Suprapubic skin (tissue), 3 donors: ENCODE data around the gene LZTS3.

ENCODE experiments used
- POLR2AphosphoS5 ChIP-seq, 3 donors: sonication (generic); formaldehyde crosslinking; IDR thresholded peaks; one replicate each; pipeline ENCODE4 v1.6.1; 2017; ENCODE audit warnings: antibody characterized with exemption in 3 of 3
- TF ChIP-seq, protein P1 (sequence below), 2 donors: fragments of 200-600 bp in 1 of 2; fragments of 450-650 bp in 1 of 2; sonication (generic) in 1 of 2; IDR thresholded peaks; one replicate each; pipeline ENCODE4 v1.5.1; 2016 to 2019; ENCODE audit warnings: antibody characterized with exemption in 2 of 2, mild to moderate bottlenecking in 1 of 2, moderate library complexity in 1 of 2

DNA sequence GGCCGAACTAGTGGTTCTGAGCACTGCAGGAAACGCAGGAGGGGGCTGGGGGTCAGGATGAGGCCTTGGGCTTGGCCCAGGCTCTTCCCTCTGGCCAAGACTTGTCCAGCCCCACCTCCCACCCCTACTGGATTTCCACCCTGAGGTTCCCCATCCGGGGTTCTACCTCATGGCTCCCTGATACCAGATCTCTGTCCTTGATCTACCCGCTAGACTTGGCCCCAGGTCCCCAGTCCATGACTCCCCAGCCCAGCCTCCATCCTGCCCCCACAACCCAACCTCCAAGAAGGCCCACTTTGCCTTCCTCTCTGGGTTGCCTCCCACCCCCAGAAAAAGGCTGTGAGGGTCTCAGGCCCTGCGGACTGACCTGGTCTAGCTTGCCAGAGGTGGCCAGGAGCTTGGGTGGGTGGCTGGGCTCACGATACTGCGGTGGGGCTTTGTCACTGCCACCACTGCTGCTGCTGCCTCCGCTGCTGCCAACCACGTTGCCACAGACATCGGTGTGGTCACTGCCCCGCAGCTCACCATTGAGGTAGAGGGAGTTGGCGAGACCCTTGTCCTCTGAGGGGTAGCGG is 6.9 kb downstream of the LZTS3 start:
- TF ChIP-seq, protein P1, sequence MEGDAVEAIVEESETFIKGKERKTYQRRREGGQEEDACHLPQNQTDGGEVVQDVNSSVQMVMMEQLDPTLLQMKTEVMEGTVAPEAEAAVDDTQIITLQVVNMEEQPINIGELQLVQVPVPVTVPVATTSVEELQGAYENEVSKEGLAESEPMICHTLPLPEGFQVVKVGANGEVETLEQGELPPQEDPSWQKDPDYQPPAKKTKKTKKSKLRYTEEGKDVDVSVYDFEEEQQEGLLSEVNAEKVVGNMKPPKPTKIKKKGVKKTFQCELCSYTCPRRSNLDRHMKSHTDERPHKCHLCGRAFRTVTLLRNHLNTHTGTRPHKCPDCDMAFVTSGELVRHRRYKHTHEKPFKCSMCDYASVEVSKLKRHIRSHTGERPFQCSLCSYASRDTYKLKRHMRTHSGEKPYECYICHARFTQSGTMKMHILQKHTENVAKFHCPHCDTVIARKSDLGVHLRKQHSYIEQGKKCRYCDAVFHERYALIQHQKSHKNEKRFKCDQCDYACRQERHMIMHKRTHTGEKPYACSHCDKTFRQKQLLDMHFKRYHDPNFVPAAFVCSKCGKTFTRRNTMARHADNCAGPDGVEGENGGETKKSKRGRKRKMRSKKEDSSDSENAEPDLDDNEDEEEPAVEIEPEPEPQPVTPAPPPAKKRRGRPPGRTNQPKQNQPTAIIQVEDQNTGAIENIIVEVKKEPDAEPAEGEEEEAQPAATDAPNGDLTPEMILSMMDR (IDR thresholded peaks at IDR 0.05), result no peak
- TF ChIP-seq POLR2AphosphoS5 (IDR thresholded peaks at IDR 0.05), result no peak
